ENCODE results near the gene VEPH1.
"Not testable (repeated sequence)": the region's sequence is repeated elsewhere in the genome, so short reads cannot be mapped to it uniquely, and the experiment has no call there.

VEPH1 gene

DNA sequence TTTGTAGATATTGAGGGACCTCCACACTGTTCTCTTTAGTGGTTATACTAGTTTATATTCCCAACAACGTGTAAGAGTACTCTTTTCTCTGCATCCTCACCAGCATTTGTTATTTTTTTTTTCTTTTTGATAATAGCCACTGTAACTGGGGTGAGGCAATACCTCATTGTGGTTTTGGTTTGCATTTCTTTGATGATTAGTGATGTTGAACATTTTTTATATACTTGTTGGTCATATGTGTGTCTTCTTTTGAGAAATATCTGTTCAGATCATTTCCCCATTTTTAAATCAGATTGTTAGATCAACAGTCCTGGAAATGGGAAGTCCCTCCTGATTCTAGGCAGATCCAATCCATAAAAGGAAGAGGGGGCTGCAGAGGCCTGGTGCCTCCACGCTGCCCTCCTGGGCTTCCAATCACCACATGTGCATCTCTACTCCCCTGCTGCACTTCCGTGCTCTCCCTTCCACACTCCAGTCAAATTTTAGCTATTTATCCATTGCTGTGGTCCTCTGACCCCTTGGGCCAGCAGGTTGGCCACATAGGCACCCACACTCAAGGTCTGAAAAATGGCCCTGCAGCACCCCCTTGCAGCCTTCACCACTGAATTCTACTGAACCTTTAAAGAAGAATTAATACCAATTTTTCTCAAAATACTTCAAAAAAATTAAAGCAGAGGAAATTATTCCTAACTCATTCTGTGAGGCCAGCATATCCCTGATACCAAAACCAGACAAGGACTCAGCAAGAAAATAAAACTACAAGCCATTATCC lies 154.7 kb downstream of the VEPH1 start:
- DNase-seq (ENCODE audit: low spot score): not testable (repeated sequence)

DNA sequence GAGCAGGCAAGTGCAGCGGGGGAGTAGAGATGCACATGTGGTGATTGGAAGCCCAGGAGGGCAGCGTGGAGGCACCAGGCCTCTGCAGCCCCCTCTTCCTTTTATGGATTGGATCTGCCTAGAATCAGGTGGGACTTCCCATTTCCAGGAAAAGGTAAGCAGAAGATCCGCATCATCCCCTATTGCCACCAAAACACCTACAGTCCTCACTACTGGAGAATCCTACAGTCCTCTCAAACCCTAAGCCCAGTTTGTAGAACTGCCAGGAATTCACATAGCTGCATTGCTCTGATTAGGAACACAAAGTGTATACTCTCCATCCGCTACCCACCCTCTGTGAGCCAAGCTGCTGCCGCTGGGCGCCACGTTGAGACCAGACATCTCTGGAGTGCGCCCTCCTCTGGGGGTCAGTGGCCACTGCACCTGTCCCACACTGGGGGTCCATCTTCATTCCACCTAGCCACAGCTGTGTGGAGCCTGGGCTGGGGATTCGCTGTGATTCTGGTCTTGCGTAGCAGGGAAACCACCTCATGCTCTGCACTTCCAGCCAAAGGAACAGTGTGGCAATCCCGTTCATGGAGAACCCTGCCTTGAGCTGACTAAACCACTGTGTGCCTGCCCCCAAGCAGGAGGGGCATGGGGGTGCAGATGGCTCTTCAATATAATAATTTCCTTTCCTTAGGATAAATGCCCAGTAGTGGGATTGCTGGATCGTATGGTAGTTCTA lies 155.5 kb downstream of the VEPH1 start:
- DNase-seq (ENCODE audit: low spot score): peak; percentile 17

DNA sequence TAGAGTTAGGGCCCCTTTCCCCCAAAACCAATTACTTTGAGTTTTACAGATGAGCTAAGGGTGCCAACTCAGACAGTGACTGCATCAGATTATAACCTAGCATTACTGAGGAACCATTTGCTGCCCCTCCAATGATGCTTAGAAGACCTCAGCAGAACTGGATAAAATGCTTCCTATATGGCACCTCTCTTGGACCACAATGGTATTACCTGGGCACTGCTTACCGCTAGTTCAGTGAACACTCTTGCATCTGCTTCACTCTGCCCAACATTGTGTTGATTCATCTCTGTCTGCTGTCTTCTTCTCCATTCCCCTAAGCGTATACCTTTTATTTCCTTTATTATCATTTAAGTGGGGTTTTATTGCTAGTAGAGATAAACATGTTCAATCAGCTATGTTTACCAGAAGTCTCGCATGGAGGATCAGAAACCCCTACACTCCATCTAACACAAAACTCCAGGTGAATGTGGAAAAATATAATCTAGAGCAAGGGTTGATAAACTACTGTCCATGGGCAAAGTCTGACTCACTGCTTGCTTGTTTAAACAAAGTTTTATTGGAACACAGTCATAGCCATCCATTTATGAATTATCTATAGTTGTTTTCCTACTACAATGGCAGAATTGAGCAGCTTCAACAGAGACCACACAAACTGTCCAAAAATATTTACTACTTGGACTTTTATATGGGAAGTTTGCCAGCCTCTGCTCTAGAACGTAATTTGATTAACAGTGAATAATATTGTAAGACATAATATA lies 166.8 kb downstream of the VEPH1 start:
- no peak for DNase-seq (ENCODE audit: low spot score)

DNA sequence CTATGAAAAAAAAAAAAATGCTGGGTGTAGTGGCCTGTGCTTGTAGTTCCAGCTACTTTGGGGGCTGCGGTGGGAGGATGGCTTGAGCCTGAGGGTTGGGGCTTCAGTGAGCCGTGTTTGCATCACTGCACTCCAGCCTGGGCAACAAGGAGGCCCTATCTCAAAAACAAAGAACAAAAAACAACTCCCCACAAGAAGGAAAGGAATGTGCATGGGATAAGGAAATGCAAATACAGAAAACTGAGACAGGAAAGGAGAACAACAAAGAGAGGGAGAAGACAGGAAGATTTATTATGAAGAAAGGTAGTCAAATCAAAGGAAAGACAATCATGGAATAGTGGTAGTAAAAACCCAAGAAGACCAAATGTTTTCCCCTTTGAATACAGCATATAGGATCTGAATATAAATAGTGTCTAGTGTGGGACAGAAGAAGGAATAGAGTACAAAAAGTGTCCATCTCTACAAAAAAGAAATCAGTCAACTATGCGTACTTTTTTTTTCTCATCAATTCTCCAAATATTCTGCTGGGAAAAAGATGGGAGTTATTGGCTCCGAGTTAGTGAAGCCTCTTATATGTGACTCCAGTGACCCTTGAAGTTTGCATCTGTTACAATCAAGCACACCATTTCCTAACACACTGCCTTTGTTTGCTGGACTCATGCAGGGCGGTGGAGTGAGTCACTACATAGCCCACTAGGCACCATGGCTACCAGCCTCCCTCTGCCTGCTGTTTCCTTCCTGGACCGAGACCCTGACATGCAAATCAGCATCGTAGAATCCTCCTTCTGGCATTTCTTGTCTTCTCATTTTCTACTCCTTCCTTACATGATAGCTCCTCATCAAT lies 167.8 kb downstream of the VEPH1 start:
- DNase-seq (ENCODE audit: low spot score): no peak

DNA sequence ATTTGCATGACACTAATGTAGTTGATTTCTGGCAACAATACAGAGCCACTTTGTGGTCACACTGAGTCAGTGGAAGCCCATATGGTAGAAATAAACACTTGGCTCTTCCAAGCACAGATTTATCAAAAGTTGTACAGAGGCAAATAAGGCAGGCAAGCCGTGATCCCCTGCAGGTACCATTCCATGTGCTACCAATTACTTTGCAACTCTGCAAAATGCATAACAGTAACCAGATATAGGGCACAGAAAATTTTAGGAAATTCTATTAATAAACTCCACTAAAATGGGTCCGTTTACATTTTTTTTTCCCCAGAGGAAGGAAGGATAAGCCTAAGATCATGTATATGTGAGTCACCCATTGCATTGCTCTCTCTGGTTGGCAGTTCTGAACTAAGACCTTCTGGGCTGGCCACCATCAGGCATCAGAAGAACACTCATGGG lies 169.6 kb downstream of the VEPH1 start:
- no peak for DNase-seq (ENCODE audit: low spot score)

DNA sequence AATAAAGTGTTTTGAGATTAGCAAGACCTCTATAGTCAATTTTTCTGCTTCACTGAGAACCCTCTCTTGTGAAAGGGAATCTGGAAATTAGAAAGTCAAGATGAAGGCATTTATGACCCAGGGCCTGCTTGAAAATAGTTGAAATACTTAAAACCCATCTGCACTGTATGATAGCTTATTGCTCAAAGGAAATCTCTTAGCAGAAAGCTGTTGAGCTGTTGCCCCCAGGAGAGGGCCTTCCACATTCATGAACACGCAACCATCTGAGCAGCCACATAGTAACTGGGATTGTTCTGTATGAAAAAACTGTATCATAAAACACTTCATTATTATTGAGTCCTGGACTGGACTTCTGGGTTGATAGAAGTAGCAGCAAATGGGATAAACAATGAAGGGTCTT lies 173.0 kb downstream of the VEPH1 start:
- DNase-seq (ENCODE audit: low spot score): no peak

DNA sequence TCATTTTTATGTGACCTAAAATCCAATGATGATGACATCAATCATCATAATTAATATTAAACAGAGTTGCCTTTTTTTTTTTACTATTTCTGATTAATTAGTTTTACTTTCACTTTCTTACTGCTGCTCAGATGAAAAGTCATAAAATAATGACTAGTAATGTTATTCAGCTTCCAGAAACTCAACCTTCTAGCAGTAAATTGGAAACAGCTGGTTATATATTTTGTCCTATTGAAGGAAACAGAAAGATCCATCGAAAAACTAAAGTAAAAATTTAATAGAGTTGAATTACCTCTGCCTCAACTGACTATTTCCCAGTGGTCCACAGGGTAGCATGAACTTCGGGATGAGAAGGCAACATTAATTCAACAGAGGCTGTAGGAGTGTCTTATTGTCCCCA lies 173.7 kb downstream of the VEPH1 start:
- no peak for DNase-seq (ENCODE audit: low spot score)

DNA sequence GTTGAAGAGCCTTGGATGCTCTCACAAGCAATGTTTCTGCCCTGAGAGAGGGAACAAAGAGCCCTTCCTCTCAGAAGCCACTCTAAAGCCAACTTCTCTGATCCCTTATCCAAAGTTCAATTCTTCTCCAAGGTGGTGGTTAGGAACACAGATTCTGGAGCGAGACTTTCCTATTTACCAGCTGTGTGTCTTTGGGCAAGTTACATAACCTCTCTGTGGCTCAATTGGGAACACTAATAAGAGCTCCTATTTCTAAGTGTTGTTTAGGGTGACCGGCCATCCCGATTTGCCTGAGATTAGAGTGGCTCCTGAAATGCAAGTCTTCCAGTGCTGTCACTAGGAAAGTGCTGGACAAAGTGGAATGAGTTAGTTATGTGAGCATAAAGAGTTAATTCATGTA lies 175.4 kb downstream of the VEPH1 start:
- DNase-seq (ENCODE audit: low spot score): no peak

DNA sequence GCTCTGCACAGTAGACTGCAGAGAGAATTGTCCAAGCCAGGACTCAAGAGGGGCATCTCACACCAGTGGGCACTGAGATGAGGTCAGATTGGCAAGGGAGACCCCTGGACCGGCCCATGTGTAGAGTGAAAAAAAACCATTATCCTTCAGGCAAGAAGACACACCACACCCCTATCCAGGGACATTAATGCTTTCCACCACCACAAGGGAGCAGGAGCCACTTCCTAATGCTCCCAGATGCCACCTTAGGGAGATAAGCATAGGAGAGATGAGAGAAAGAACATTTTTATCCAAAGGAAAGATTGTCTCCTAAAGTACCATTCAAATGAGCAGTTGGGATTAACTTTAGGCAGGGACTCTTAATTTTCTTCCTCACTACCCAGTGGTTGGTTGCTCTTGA lies 176.2 kb downstream of the VEPH1 start:
- no peak for DNase-seq (ENCODE audit: low spot score)

DNA sequence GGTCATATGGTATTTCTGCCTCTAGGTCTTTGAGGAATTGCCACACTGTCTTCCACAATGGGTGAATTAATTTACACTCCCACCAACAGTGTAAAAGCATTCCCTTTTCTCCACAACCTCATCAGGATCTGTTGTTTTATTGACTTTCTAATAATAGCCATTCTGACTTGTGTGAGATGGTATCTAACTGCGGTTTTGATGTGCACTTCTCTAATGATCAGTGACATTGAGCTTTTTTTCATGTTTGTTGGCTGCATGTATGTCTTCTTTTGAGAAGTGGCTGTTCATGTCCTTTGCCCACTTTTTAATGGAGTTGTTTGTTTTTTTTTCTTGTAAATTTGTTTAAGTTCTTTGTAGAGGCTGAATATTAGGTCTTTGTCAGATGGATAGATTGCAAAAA lies 178.3 kb downstream of the VEPH1 start:
- not testable (repeated sequence) for DNase-seq (ENCODE audit: low spot score)

DNA sequence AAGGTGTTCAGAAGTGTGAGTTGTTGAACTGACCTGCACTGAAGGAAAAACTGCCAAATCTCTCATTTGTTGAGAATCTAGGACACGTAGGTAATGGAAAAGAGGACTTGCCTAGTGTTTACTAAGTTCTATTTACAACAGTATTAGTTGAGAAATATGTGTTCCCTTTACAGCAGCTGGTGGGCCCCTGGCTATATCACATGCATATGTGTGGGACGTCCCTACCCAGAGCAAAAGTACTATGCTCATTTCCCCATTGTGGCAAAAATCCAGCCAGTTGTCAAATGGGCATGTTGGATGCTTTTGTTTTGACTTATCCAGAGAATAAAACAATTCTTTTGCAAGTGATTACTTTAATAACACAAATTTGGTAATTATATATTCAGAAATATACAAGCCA lies 179.9 kb downstream of the VEPH1 start:
- no peak for DNase-seq (ENCODE audit: low spot score)

DNA sequence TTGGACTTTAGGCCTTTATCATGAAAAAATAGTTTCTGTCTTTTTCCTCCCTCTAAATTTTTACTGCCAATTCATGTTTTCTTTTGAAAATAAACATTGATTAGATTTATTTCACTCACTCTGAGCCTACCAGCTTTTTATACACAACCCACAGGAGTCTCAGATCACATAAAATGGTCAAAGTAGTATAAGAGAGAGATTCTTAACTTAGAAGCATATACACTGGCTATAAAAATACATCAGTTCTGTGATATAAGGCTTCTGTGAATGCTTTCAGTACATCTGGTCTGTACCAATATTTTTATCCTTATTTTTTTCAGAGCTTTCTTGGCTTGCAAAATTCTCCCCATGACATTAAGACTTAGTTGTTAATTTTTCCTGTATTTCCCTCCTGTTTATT lies 183.5 kb downstream of the VEPH1 start:
- no peak for DNase-seq (ENCODE audit: low spot score)

DNA sequence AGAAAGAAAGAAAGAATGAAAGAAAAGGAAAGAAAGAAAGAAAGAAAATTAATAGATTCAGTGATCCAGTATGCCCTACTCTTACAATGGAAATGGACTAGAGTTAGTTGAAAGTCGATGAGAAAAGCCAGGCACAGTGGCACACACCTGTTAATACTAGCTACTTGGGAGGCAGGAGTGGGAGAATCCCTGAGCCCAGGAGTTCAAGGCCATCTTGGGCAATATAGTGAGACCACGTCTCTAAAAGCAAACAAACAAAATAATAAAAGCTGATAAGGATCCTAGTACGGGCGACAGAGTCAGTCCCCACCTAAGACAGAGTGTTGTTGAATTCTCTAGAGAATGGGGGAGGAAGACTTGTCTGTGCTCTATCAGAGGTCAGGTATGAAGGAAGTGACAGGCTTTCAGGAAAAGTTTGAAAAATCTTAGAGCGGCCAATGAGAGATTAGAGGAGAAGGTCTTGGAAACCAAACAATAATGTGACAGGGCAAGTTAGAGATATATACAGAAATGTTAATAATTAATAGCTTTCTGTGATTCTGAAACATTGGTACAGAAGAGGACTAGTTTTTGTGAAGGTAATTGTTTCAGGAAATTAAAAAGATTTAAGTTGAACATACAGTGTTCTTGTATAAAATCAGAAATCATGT lies 184.5 kb downstream of the VEPH1 start:
- no peak for DNase-seq (ENCODE audit: low spot score)

DNA sequence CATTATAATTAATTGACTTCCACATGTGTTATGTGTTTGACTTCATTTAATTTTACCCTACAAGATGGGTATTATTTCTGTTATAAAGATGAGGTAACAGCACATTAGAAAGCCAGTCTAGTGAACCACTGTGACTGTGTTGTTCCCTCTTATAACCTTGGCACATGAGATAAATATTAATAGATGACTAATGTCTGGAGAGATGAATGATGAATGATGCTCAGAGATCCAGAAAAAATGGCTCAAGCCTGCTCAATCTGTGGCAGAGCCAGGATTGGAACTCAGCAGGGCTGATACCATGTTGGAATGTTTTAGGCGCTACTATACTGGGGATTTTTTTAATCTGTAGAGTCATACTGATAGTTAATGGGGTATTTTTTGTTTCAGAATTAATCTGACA lies 185.3 kb downstream of the VEPH1 start:
- no peak for DNase-seq (ENCODE audit: low spot score)

DNA sequence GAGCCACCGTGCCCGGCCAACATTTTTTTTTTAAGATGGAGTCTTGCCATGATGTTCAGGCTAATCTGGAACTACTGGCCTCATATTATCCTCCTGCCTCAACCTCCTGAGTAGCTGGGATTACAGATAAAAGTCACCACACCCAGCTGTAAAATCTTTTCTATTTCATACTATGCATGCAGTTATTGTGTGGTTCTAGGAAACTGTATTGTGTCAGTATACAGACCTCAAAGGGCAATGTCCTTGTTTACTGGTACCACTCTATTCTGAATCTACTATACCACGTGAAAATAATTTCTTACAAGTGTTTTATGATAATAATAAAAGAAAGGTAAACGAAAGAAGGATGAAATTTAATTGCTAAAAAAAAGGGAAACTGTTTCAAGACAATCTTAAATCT lies 190.0 kb downstream of the VEPH1 start:
- no peak for DNase-seq (ENCODE audit: low spot score)

DNA sequence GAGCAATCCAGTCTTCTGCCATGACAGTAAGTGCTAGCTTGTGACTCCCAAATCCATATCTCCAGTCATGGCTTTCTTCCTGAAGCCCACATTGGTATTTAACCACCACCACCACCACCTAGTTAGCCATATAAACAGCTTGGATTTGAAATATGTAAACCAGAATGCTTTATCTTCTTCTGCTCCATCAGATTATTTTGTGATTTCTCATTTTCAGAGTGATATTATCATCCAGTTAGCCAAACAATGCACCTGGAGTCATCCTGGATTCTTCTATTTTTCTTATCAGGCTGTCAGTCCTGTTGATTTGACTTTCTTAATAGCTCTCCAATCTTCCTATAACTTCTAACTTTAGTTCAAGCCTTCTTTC lies 190.9 kb downstream of the VEPH1 start:
- DNase-seq (ENCODE audit: low spot score): no peak

DNA sequence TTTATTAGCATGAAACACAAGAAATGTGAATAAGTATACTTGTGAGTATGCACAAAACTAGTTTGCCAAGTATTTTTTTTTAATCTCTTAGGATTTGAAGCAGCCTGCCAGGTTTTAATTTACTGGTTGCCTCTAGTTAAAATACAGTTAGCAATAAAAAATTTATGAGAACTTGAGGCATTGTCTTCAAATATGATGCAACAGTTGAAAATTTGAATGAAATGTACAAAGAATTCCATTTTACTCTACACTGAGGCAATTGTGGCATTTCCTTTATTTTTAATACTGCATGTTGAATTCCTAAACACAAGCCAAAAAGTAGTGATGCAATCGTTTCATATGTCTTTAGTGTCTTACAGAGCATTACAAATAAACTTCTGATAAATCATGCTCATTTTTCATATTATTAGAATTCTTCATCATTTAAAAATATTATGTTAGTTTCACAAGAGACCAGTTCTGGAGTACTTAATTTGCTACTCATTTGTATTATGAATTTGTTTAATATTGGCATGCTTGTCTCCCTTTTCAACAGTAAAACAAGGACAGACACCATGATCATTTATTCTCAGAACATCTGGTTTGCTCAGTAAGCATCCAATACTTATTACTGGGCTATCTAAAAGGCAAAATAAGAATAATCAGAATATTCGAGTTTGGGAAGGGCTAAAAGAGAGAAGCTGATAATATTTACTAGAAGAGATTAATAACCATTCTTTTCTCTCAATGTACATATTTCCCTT lies 191.4 kb downstream of the VEPH1 start:
- DNase-seq (ENCODE audit: low spot score): no peak

DNA sequence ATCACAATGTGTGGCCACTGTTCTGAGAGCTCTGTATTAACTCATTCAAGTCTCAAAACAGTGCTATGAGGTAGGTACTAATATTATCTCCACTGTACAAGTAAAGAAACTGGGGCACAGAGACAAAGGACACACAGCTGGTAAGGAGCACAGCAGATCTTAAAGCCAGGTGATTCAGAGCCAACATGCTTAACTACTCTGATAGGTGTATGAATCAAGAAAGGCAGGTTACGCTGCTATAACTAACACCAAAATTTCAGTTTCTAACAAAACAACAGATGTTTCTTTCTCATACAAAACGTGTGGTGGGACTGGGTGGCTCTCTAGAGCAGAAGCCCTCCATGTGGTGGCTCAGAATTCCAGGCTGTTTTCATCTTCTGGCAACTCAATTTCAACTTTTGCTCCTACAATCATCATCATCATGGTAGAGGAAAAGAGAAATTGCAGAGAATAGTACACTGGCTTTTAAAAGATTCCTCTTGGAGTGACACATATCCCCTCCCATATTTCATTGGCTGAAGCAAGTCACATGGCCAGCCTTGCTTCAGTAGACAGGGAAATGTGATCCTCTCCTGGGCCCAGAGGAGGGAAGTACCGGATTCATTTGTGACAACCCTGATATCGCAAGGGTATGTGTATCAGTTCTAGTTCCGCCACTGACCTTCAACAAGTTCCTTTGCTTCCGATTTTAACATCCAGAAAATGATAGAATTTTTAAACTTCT lies 192.7 kb downstream of the VEPH1 start:
- DNase-seq (ENCODE audit: low spot score): no peak

DNA sequence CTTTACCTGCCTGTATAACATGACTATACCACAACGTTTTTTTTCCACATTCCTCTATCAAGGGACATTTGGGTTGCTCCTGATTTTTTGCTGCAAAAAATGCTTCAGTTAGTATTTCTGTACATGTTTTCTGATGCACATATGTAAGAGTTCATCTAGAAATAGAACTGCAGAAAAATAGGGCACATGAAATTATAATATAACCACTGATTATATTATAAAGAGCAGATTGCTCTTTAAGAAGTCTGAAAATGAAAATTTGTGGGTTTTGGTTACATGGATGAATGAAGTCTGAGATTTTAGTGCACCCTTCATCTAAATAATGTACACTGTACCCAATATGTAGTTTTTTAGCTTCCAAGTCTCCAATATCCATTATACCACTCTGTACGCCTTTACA lies 196.7 kb downstream of the VEPH1 start:
- no peak for DNase-seq (ENCODE audit: low spot score)

DNA sequence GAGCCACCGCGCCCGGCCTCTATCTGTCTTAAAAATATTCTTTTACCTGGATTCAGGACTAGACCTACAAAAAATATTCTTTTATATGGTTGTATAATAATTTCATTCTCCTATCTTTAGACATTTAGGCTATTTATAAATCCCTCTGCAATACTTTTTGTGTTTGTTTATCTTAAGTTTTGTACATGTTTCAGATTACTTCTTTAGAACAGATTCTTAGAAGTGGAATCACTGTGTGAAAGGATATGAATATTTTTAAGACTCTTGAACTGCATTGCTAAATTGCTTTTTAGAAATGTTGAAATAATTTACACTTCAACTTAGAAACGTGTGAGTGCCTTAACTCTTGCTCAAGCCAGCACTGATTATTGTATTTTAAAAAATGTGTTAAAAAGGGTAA lies 197.8 kb downstream of the VEPH1 start:
- no peak for DNase-seq (ENCODE audit: low spot score)

All from NAMALWA (cell line).